Endothelial cell of umbilical vein (primary cell): ENCODE measurements around the gene MACROD2. TPM values are rescaled to one million over a fixed set of nuclear protein-coding genes. Genes with fewer than 3 reads are reported as not detected.

Experiments
- BruUV-seq: library from RNA; stranded (reverse); fragments of 400-500 nt; replicated peaks from 2 replicates; lab custom pipeline; 2021; lab: Mats Ljungman, UMichigan
- CTCF ChIA-PET: fragments of 300-600, 350-600 bp; sonication (Branson Sonifier 250); formaldehyde crosslinking; loops from one replicate; lab custom pipeline; 2021; ENCODE audit warnings: antibody characterized with exemption, inconsistent platforms; lab: Charles Lee
- POLR2A ChIA-PET: fragments of 300-600, 350-600 bp; sonication (Branson Sonifier 250); formaldehyde crosslinking; loops from one replicate; lab custom pipeline; 2021; ENCODE audit warnings: antibody characterized with exemption, inconsistent platforms; lab: Charles Lee
- DNase-seq: peaks from one replicate; pipeline ENCODE4 v3.0.0-alpha.2; 2011; ENCODE audit warnings: low read depth, low spot score
- FAIRE-seq: peaks from 2 replicates; lab custom pipeline; 2011; peaks lifted over from hg19 to GRCh38; lab: Jason Lieb, UNC
- H2AFZ ChIP-seq: 2 replicates; pipeline ENCODE4 v1.6.0; 2012; ENCODE audit warnings: low read depth, low read length, control low read depth, inconsistent platforms
- H3K27ac ChIP-seq: 2 replicates; pipeline ENCODE4 v1.5.1; 2011; ENCODE audit warnings: low read depth, mild to moderate bottlenecking, control low read depth, low read length, moderate library complexity; ENCODE audit not compliant: insufficient read depth
- H3K27me3 ChIP-seq, 2 experiments: 2 replicates each; pipeline versions ENCODE4 v1.6.0 to v1.6.1; 2011; ENCODE audit warnings: low read length in 2 of 2, mixed read lengths in 1 of 2; ENCODE audit not compliant: control insufficient read depth in 2 of 2, insufficient read depth in 2 of 2
- H3K36me3 ChIP-seq, 2 experiments: 2 replicates in 1 of 2; 3 replicates in 1 of 2; pipeline ENCODE4 v1.5.1; 2011; ENCODE audit warnings: low read length in 2 of 2, mild to moderate bottlenecking in 1 of 2, moderate library complexity in 1 of 2; ENCODE audit not compliant: control insufficient read depth in 2 of 2, insufficient read depth in 2 of 2; ENCODE audit errors: extremely low read depth in 1 of 2
- H3K4me1 ChIP-seq: 3 replicates; pipeline ENCODE4 v1.5.1; 2011; ENCODE audit warnings: mild to moderate bottlenecking, low read length; ENCODE audit not compliant: control insufficient read depth, insufficient read depth; ENCODE audit errors: extremely low read depth
- H3K4me2 ChIP-seq: 2 replicates; pipeline ENCODE4 v1.6.1; 2011; ENCODE audit warnings: low read length, control low read depth, mixed read lengths; ENCODE audit not compliant: insufficient read depth
- H3K4me3 ChIP-seq, 3 experiments: fragments of 200-600 bp in 1 of 3; sonication (generic), shearing (Covaris generic) in 1 of 3; replicated peaks in 1 of 3; 2 replicates each; pipeline ENCODE4 v1.5.1; 2011 to 2016; ENCODE audit warnings: control low read depth in 3 of 3, low read length in 3 of 3, mild to moderate bottlenecking in 2 of 3, inconsistent platforms in 1 of 3, low read depth in 1 of 3, moderate library complexity in 1 of 3; ENCODE audit not compliant: insufficient read depth in 1 of 3
- H3K79me2 ChIP-seq: 2 replicates; pipeline ENCODE4 v1.6.0; 2012; ENCODE audit warnings: low read length, inconsistent platforms; ENCODE audit not compliant: control insufficient read depth, insufficient read depth
- H3K9ac ChIP-seq: replicated peaks from 2 replicates; pipeline ENCODE3; 2011; ENCODE audit warnings: low read length, control low read depth; ENCODE audit not compliant: insufficient read depth; ENCODE audit errors: extremely low read depth
- H3K9me1 ChIP-seq: replicated peaks from 3 replicates; pipeline ENCODE4 v1.6.0; 2011; ENCODE audit warnings: mild to moderate bottlenecking, low read length; ENCODE audit not compliant: control insufficient read depth, insufficient read depth; ENCODE audit errors: extremely low read depth
- H3K9me3 ChIP-seq: replicated peaks from 2 replicates; pipeline ENCODE4 v1.5.1; 2012; ENCODE audit warnings: low read length, inconsistent platforms; ENCODE audit not compliant: control insufficient read depth, insufficient read depth
- H4K20me1 ChIP-seq: replicated peaks from 2 replicates; pipeline ENCODE3; 2011; ENCODE audit warnings: mild to moderate bottlenecking, low read length; ENCODE audit not compliant: control insufficient read depth, insufficient read depth; ENCODE audit errors: extremely low read depth
- CTCF ChIP-seq, 2 donors: IDR thresholded peaks; 1 replicate in 1 of 2; 2 replicates in 1 of 2; pipeline ENCODE4 v1.5.1; 2011; ENCODE audit warnings: low read length in 2 of 2, mild to moderate bottlenecking in 2 of 2, moderate library complexity in 2 of 2, control low read depth in 1 of 2, inconsistent platforms in 1 of 2, low read depth in 1 of 2; ENCODE audit not compliant: insufficient read depth in 1 of 2; ENCODE audit errors: extremely low read depth in 1 of 2
- EZH2 ChIP-seq: IDR thresholded peaks from 2 replicates; pipeline ENCODE4 v1.6.1; 2012; ENCODE audit warnings: borderline replicate concordance, low read depth, mild to moderate bottlenecking, moderate library complexity, low read length, inconsistent platforms; ENCODE audit not compliant: severe bottlenecking
- FOS ChIP-seq: IDR thresholded peaks from 2 replicates; pipeline ENCODE4 v1.6.1; 2011; ENCODE audit warnings: mild to moderate bottlenecking, low read length, moderate library complexity, borderline replicate concordance; ENCODE audit not compliant: insufficient read depth
- GATA2 ChIP-seq: IDR thresholded peaks from 2 replicates; pipeline ENCODE4 v1.7.0; 2011; ENCODE audit warnings: low read depth, mild to moderate bottlenecking, moderate library complexity, mixed read lengths, low read length; ENCODE audit not compliant: insufficient read length, insufficient read depth
- JUN ChIP-seq: IDR thresholded peaks from 2 replicates; pipeline ENCODE4 v1.6.1; 2011; ENCODE audit warnings: borderline replicate concordance, low read depth; ENCODE audit not compliant: insufficient read length, insufficient read depth
- MAX ChIP-seq: IDR thresholded peaks from 2 replicates; pipeline ENCODE4 v1.6.1; 2011; ENCODE audit not compliant: insufficient read depth, insufficient read length
- MYC ChIP-seq: IDR thresholded peaks from one replicate; pipeline ENCODE4 v1.6.1; 2011; ENCODE audit warnings: mild to moderate bottlenecking, low read depth, low read length
- POLR2A ChIP-seq: IDR thresholded peaks from 2 replicates; pipeline ENCODE4 v1.6.1; 2012; ENCODE audit warnings: low read depth, mild to moderate bottlenecking, control low read depth, low read length
- POLR2AphosphoS5 ChIP-seq: IDR thresholded peaks from 2 replicates; pipeline ENCODE4 v1.6.1; 2012; ENCODE audit warnings: low read depth, mild to moderate bottlenecking, control low read depth, low read length, moderate library complexity; ENCODE audit not compliant: insufficient read depth
- dilution Hi-C: fragments of 300-500 bp; cut with MboI; formaldehyde crosslinking; loops from one replicate; pipeline ENCODE4 v1.15.0; 2019; ENCODE audit warnings: low sequenced_read_pairs; ENCODE audit not compliant: extremely low pct_ligation_motif_present
- intact Hi-C: fragments of 100-400 bp; cut with micrococcal nuclease; formaldehyde crosslinking; loops from one replicate; pipeline ENCODE4 v1.10.0; 2022
- polyA plus RNA-seq, 4 experiments: library from polyadenylated mRNA; depleted of rRNA in 3 of 4; stranded (reverse) in 3 of 4; unstranded in 1 of 4; fragments of >200 nt; gene quantifications; 2 replicates each; pipeline versions ENCODE4 v1.2.1 to v1.2.3, GENCODE V29; 2011 to 2012; ENCODE audit warnings: missing spikeins in 1 of 4
- total RNA-seq: library from RNA; stranded (reverse); gene quantifications from 2 replicates; pipeline ENCODE4 v1.2.3, GENCODE V29; 2021

The MACROD2 gene
- total and polyA plus RNA-seq, 2 donors (not counting 3 experiments of a cell fraction or from before 2014, with no cell fraction given): 0.11 to 0.73 TPM

DNA sequence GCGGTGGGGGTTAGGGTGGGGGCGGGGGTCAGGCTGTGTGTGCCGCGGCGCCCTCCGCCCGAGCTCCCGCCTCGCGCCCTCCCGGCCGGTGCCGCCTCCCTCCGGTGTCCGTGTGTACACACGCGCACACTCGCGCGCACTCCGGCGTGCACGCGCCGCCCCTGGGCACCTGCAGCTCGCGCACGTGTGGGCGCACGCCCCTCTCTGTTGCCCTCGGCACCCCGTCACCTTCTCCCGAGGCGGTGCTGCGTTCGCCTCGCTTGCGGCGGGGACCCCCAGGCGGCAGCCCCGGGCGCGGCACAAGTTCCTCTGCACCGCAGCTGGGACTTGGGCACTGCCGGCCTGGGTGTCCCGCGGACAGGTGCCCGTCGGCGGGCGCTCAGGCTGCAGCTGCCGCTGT lies 525 bp downstream of the MACROD2 start:
- ChIA-PET CTCF (no interaction called here), POLR2A (no interaction called here)
- peak overlapping the region; percentile 87 for H2AFZ ChIP-seq
- no TSS peak for BruUV-seq
- H3K4me2 ChIP-seq: peak overlapping the region; percentile 71
- no peak overlapping the region for H3K9ac ChIP-seq
- no peak overlapping the region for H3K27ac ChIP-seq
- H4K20me1 ChIP-seq: no peaks in the 10 kb centered on the region
- H3K4me3 ChIP-seq: peak overlapping the region; percentile 37 to 77 (median 47)
- peaks cover 0 to 5% of the 10 kb centered on the region in 2 experiments for H3K27me3 ChIP-seq
- H3K4me1 ChIP-seq: peaks cover 3% of the 10 kb centered on the region
- FAIRE-seq (no peak), DNase-seq (peak; percentile 12)
- intact Hi-C loops (no loop called here), dilution Hi-C loops (no loop called here)
- no peaks in the 10 kb centered on the region for H3K79me2 ChIP-seq
- no peaks in the 10 kb centered on the region for H3K36me3 ChIP-seq
- no peaks in the 10 kb centered on the region for H3K9me1 ChIP-seq
- H3K9me3 ChIP-seq: no peaks in the 10 kb centered on the region
- TF ChIP-seq JUN (no peak), FOS (no peak), MYC (no peak), GATA2 (no peak), EZH2 (no peak), POLR2AphosphoS5 (no peak), CTCF (IDR thresholded peaks at IDR 0.05; ENCODE audit: extremely low read depth in 1 of 2, insufficient read depth in 1 of 2, low read depth in 1 of 2, low read length in 2 of 2) (no peak), MAX (no peak), POLR2A (no peak)
